Activated CD4-positive, alpha-beta T cell treated with anti-CD3 and anti-CD28 coated beads, Interleukin-2, amount 50 U/mL, for 48 hours (primary cell): ENCODE data around the gene MAU2.
A peak's percentile ranks its signal among the peaks of the same experiment; 100 is the strongest.
"Not testable (repeated sequence)": the region's sequence is repeated elsewhere in the genome, so short reads cannot be mapped to it uniquely, and the experiment has no call there.

ENCODE experiments used
- DNase-seq, 2 experiments: peaks; one replicate each; pipeline ENCODE4 v3.0.0-alpha.2; 2020

Gene MAU2

GRCh38 chr19:19385131-19385895, 64.7 kb downstream of the MAU2 start:
- peak; percentile 100 for DNase-seq

- peak; percentile 63 to 64 for DNase-seq
Measured at GRCh38 chr19:19385896-19386869, 65.6 kb downstream of the MAU2 start.

GRCh38 chr19:19387108-19387507, 66.5 kb downstream of the MAU2 start:
- no peak for DNase-seq

DNA sequence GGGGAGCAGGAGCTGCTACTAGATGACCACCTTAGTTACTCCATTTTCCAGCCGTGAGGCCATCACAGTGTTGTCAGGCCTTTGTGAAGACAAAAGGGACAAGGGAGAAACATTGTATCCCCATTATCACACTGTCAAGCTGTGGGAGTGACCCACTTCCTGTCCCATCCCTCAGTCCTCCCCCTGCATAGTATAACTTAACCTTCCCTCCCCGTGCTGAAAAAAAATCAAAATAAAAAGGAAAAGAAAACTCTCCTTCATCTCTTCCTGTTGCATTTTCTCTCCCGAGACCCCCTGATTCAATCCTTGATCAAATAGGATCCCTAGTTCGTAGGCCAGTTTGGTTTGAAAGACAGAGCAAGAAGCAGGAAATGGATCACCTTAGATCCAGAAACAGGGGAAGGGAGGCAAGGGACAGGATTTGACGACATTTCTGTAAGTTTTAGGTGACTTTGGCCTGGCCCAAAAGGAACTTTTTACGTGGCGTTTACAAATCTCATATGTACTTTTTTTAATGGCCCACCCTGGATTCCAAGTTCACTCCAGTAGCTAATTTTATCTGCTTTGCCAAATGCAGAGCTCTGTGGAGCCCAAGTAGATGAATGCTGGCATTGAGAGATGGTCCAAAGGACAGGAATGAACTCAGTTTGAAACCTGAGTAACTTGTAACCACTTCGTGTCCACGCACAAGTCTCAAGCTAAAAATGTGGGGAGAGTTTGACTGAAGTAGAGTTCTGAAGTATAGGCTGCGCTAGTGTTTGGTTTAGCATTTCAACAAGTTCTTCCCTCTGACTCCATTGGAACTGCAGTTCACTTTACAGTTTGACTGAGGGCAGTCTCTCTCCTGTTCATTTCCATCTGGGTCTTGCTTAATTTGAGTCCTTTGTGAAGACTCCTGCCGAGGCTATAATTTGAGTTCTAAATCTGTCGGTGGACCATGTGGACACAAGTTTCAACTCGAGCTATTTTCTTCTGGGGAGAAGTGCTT, 68.2 kb downstream of the MAU2 start:
- DNase-seq, result no peak

GRCh38 chr19:19389683-19390082, 69.1 kb downstream of the MAU2 start:
- not testable (repeated sequence) for DNase-seq

- DNase-seq, result not testable (repeated sequence)
Measured at GRCh38 chr19:19394333-19394732, 73.7 kb downstream of the MAU2 start.

DNA sequence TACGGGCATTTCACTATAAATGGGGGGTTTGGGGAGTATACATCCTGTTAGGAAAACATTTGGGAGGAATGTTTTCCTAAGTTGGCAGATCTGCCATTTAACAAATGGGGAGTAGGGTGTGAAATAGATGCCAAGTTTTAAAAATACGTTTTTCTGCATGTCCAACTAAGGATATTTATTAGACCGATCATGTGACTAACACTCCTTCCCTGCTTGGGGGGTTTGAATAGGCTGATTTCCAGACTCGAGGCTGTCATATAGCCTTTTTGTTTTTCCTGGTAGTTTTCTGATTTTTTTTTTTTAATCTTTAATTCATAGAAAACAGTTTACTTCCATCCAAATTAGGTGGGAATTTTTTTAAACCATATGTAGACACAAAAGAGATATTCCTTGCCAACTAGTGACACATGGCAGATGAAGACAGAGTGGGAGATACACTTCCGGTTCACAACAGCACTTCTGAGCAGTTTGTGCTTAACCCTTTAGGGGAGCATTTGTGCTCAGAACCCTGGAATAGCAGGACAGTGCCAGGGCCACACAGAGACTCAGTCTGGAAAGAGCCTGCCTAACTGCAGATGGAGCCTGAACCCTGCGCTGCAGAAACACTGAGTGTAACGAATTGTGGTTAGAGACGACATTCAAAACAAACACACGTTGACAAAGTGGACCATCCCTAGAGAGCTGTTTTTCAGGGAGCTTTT, 79.3 kb downstream of the MAU2 start:
- no peak for DNase-seq

- DNase-seq, result no peak
Measured at GRCh38 chr19:19402656-19403372, 82.2 kb downstream of the MAU2 start.

DNA sequence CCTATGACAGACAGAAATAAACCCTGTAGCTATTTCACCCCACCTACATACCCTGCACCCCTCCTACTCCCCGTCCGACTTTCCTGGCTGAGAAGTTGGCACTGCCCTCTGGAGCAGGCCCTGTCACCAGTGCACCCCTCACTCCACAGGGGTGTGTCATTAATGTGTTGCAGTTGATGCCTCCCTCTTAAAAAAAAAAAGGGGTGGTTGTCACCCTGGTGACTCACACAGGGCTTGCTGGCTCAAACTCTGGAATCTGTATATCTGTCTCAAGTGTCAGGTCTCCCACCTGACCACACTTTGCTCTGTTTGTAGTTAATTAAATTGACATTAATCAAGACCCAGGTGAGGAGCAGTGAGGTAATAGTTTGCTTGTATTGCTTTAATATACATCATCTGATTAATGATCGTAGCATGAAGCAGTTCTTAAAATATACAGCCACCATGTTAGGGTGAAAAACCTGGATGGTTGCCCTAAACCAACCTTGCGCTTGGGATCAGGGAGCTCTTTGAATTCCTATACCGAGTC, 82.8 kb downstream of the MAU2 start:
- DNase-seq, result no peak

DNA sequence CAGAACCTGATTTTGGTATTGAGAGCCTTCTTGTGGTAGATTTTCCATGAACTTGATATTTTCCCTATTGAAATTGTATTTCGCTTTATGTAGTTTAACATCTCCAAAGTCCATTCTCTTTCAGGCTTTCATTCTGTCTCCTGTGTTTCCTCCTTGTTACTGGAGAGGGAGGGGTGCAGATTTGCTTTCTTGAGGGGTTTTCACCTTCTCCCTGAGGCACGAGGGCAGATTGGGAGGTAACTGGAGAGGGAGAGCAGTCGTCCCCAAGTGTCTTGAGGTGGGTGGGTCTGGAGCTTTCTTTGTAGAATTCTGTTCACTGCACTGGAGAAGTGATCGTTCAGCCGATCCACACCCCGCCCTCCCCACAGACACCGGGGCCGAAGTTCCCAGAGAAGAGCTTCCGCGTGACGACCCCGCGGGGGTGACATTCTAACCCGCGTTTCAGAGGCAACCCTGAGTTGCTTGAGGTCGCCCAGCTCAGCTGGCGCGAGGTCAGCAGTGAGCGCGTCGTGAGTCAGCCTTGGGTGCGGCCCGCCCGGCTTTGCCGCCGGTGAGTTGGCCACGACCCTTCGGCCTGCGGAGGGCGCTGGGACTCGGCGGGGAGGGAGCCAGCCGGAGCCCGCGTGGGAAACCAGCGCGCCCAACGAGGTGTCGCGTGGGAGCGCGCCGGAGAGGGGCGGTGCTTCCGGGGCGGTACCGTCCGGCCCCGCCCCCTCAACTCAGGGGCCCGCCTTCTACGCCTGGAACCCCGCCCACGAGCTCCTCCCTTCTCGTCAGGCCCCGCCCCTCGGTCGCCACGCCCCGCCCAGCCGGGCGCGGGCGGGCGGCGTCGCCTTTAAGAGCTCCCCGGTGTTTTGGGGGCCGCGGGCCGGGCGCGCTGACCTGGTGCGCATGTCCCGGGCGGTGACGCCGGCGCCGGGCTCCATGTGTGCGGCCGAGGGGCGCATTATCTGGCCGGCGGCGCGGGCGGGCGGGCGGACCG, 84.5 kb downstream of the MAU2 start, which contains the start of gene GATAD2A:
Gene GATAD2A, plus strand, starts transcription at position 797 of the 982 bp plus-strand sequence. CDS start 59,671 bp downstream, outside the sequence.
- peak; percentile 86 to 89 for DNase-seq

DNA sequence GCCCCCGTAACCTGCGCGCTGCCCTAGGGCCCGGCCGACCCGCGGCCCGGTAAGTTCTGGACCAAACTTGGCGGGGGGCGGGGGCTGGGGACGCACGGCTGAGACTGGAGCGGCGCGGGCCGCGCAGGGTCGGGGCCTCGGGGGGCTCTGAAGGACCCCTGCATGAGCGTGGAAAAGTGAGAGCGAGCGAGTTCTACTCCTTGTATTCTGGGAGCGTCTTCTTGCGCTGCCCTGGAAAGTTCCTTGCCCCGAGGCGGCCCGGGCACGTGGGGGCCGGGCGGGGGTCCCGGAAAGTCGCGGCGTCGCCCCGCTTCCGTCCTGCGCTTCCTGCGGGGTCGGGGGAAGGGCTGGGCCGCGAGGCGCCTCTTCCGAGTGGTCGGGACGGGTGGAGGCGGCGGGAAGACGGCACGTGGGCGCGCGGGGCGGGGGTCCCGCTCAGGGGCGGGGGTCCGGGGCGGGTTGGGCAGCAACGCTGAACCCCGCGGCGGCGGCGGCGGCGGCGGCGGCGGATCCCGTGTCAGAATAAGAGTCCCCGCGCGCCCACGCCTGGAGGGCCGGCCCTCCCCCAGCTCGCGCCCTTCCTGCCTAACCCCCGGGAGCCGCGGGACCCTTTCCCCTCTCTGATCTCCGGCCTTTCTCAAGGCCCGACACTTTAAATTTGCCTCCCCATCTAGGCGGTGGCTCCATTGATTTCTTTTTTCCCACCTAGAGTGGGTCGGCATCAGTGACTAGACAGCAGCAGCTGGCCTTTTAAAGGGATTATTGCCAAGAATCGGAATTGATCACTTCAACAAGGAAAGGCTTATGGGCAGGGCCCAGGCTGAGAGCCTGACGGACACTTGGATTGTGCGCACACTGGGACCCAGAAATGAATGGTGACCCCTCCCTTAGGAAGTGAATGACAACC, 85.6 kb downstream of the MAU2 start:
- DNase-seq, result peak; percentile 70

GRCh38 chr19:19406878-19407632, 86.4 kb downstream of the MAU2 start:
- peak; percentile 58 to 67 for DNase-seq

- DNase-seq, result no peak
Measured at GRCh38 chr19:19407633-19407930, 87.0 kb downstream of the MAU2 start.
